HepG2 (cell line): ENCODE measurements around the gene ZNF618. TPM values are rescaled to one million over a fixed set of nuclear protein-coding genes. Genes with fewer than 3 reads are reported as not detected.

Source experiments
- ATAC-seq: fragments of 200-7000 bp; cut with Tn5 transposase; 3 replicates; pipeline ENCODE4 v1.9.1; 2020; ENCODE audit warnings: mild to moderate bottlenecking, moderate library complexity
- BruUV-seq: library from RNA; stranded (reverse); fragments of 400-500 nt; replicated peaks from 2 replicates; lab custom pipeline; 2021; lab: Mats Ljungman, UMichigan
- CTCF ChIA-PET: fragments of 300-600 bp; formaldehyde crosslinking; extraction: SDS; loops from one replicate; lab custom pipeline; 2021; ENCODE audit warnings: low total read pairs, inconsistent platforms, low intra/inter-chr PET ratio; lab: Yijun Ruan, JAX
- POLR2A ChIA-PET: fragments of 350-600 bp; sonication (Branson Sonifier 250); formaldehyde crosslinking; loops from one replicate; lab custom pipeline; 2020; ENCODE audit warnings: antibody characterized with exemption, inconsistent platforms; lab: Yijun Ruan, JAX
- DNase-seq: peaks from one replicate; pipeline ENCODE4 v3.0.0-alpha.2; 2015; ENCODE audit warnings: low spot score
- FAIRE-seq: peaks from 3 replicates; lab custom pipeline; 2011; peaks lifted over from hg19 to GRCh38; lab: Jason Lieb, UNC
- H2AFZ ChIP-seq: one replicate; pipeline ENCODE4 v1.6.1; 2011; ENCODE audit warnings: low read length, inconsistent platforms
- H3K27ac ChIP-seq: fragments of 300-600 bp; 3 replicates; pipeline ENCODE4 v1.8.0; 2011; ENCODE audit warnings: mixed run types, mild to moderate bottlenecking, mixed read lengths, low read length, inconsistent platforms; ENCODE audit not compliant: insufficient read depth; ENCODE audit errors: extremely low read length
- H3K27me3 ChIP-seq, 2 experiments: fragments of 200-600 bp in 1 of 2; 2 replicates in 1 of 2; 3 replicates in 1 of 2; pipeline versions ENCODE4 v1.6.0 to v1.8.0; 2011; ENCODE audit warnings: low read length in 2 of 2, mild to moderate bottlenecking in 2 of 2, moderate library complexity in 2 of 2, inconsistent platforms in 1 of 2; ENCODE audit not compliant: insufficient read depth in 2 of 2, control insufficient read depth in 1 of 2
- H3K36me3 ChIP-seq, 2 experiments: fragments of 200-600 bp in 1 of 2; replicated peaks in 1 of 2; 2 replicates in 1 of 2; 3 replicates in 1 of 2; pipeline versions ENCODE4 v1.5.1 to v1.8.0; 2011; ENCODE audit warnings: low read length in 2 of 2, inconsistent platforms in 1 of 2; ENCODE audit not compliant: insufficient read depth in 2 of 2, control insufficient read depth in 1 of 2
- H3K4me1 ChIP-seq: 2 replicates; pipeline ENCODE4 v1.5.1; 2012; ENCODE audit warnings: low read length, inconsistent platforms; ENCODE audit not compliant: insufficient read depth
- H3K4me2 ChIP-seq: 2 replicates; pipeline ENCODE4 v1.6.0; 2011; ENCODE audit warnings: low read depth, low read length, inconsistent platforms
- H3K4me3 ChIP-seq, 3 experiments: fragments of 200-600 bp in 1 of 3; sonication (generic), shearing (Covaris generic) in 1 of 3; replicated peaks in 1 of 3; 2 replicates each; pipeline ENCODE4 v1.5.1; 2011 to 2016; ENCODE audit warnings: low read length in 3 of 3, inconsistent platforms in 2 of 3, low read depth in 2 of 3, mild to moderate bottlenecking in 2 of 3, control low read depth in 1 of 3, mixed read lengths in 1 of 3; ENCODE audit not compliant: insufficient read depth in 1 of 3
- H3K79me2 ChIP-seq: one replicate; pipeline ENCODE4 v1.6.1; 2011; ENCODE audit warnings: low read length, inconsistent platforms; ENCODE audit not compliant: insufficient read depth
- H3K9ac ChIP-seq: 2 replicates; pipeline ENCODE4 v1.6.0; 2011; ENCODE audit warnings: mild to moderate bottlenecking, low read depth, low read length, inconsistent platforms; ENCODE audit not compliant: insufficient read depth
- H3K9me3 ChIP-seq: 2 replicates; pipeline ENCODE4 v1.5.1; 2012; ENCODE audit warnings: mild to moderate bottlenecking, low read length
- H4K20me1 ChIP-seq: 2 replicates; pipeline ENCODE4 v1.6.0; 2011; ENCODE audit warnings: inconsistent platforms, mild to moderate bottlenecking, low read length, moderate library complexity; ENCODE audit not compliant: insufficient read depth
- AGO1 ChIP-seq: fragments of 200-400 bp; formaldehyde crosslinking; IDR thresholded peaks from 2 replicates; pipeline ENCODE4 v1.6.1; 2017; ENCODE audit warnings: mild to moderate bottlenecking, low read depth, low read length, moderate library complexity; ENCODE audit not compliant: poor library complexity, severe bottlenecking
- ARHGAP35 ChIP-seq: sonication (generic); formaldehyde crosslinking; IDR thresholded peaks from 2 replicates; pipeline ENCODE4 v1.9.0; 2022; ENCODE audit warnings: mild to moderate bottlenecking, inconsistent platforms, moderate library complexity, missing genetic modification reagents, borderline replicate concordance
- ATF1 ChIP-seq: IDR thresholded peaks from 2 replicates; pipeline ENCODE4 v1.6.1; 2016; ENCODE audit warnings: mild to moderate bottlenecking, control low read depth
- BRCA1 ChIP-seq: sonication (generic); formaldehyde crosslinking; IDR thresholded peaks from 2 replicates; pipeline ENCODE4 v1.4.0; 2020; ENCODE audit warnings: missing genetic modification reagents
- HHEX ChIP-seq: IDR thresholded peaks from 2 replicates; pipeline ENCODE4 v1.6.1; 2016; ENCODE audit warnings: control low read depth
- HMGXB4 ChIP-seq, 2 experiments: sonication (generic) in 1 of 2; formaldehyde crosslinking in 1 of 2; IDR thresholded peaks; 2 replicates each; pipeline versions ENCODE4 v1.4.0 to v1.6.1; 2018 to 2020; ENCODE audit warnings: missing genetic modification reagents in 2 of 2, borderline replicate concordance in 1 of 2, low read depth in 1 of 2, mild to moderate bottlenecking in 1 of 2, missing biosample characterization in 1 of 2
- IKZF1 ChIP-seq: fragments of 450-650 bp; IDR thresholded peaks from 2 replicates; pipeline ENCODE4 v1.7.1; 2016
- KDM4B ChIP-seq: sonication (generic); formaldehyde crosslinking; IDR thresholded peaks from 2 replicates; pipeline ENCODE4 v1.4.0; 2020; ENCODE audit warnings: missing genetic modification reagents
- MED8 ChIP-seq: sonication (generic); formaldehyde crosslinking; IDR thresholded peaks from 2 replicates; pipeline ENCODE4 v1.8.1; 2023; ENCODE audit warnings: mild to moderate bottlenecking, missing genetic modification reagents; ENCODE audit not compliant: insufficient replicate concordance
- MEIS2 ChIP-seq: sonication (generic); formaldehyde crosslinking; IDR thresholded peaks from 2 replicates; pipeline ENCODE4 v1.9.0; 2021; ENCODE audit warnings: mild to moderate bottlenecking, missing genetic modification reagents
- MXI1 ChIP-seq: IDR thresholded peaks from 3 replicates; pipeline ENCODE4 v1.6.1; 2012; ENCODE audit warnings: low read depth, low read length, inconsistent platforms, borderline replicate concordance
- PITX1 ChIP-seq: sonication (generic); formaldehyde crosslinking; IDR thresholded peaks from 2 replicates; pipeline ENCODE4 v1.5.1; 2020; ENCODE audit warnings: mild to moderate bottlenecking, missing genetic modification reagents
- RBFOX2 ChIP-seq: fragments of 200-400 bp; formaldehyde crosslinking; IDR thresholded peaks from 2 replicates; pipeline ENCODE4 v1.6.1; 2017; ENCODE audit warnings: low read depth, mild to moderate bottlenecking, low read length
- SKI ChIP-seq: fragments of 450-650 bp; IDR thresholded peaks from one replicate; pipeline ENCODE4 v1.6.1; 2018; ENCODE audit warnings: mild to moderate bottlenecking; ENCODE audit not compliant: partially characterized antibody
- STAG1 ChIP-seq: sonication (generic); formaldehyde crosslinking; IDR thresholded peaks from 2 replicates; pipeline ENCODE4 v1.4.0; 2020; ENCODE audit warnings: missing genetic modification reagents
- TOE1 ChIP-seq: sonication (generic); formaldehyde crosslinking; IDR thresholded peaks from 2 replicates; pipeline ENCODE4 v1.4.0; 2020; ENCODE audit warnings: mild to moderate bottlenecking, missing genetic modification reagents
- YEATS2 ChIP-seq: sonication (generic); formaldehyde crosslinking; IDR thresholded peaks from 2 replicates; pipeline ENCODE4 v1.4.0; 2020; ENCODE audit warnings: missing genetic modification reagents, borderline replicate concordance
- ZBTB42 ChIP-seq: sonication (generic); formaldehyde crosslinking; IDR thresholded peaks from 2 replicates; pipeline ENCODE4 v1.5.0; 2020; ENCODE audit warnings: mild to moderate bottlenecking, missing genetic modification reagents
- ZNF432 ChIP-seq: sonication (generic); formaldehyde crosslinking; IDR thresholded peaks from 2 replicates; pipeline ENCODE4 v1.5.0; 2020; ENCODE audit warnings: missing genetic modification reagents, mild to moderate bottlenecking, borderline replicate concordance
- ZNF720 ChIP-seq: sonication (generic); formaldehyde crosslinking; IDR thresholded peaks from 2 replicates; pipeline ENCODE4 v1.4.0; 2020; ENCODE audit warnings: missing genetic modification reagents
- ZNF790 ChIP-seq: sonication (generic); formaldehyde crosslinking; IDR thresholded peaks from 2 replicates; pipeline ENCODE4 v1.8.0; 2022; ENCODE audit warnings: missing genetic modification reagents, mild to moderate bottlenecking, borderline replicate concordance
- WGBS: methylation state at CpG from one replicate; pipeline ENCODE4 v1.1.6; 2017; ENCODE audit warnings: low lambda C conversion rate; 5-methylcytosine and 5-hydroxymethylcytosine counted together
- in situ Hi-C: cut with HindIII; loops from 2 replicates; pipeline ENCODE4 v1.10.0; 2017; ENCODE audit warnings: low pct_unique_long_range_greater_than_20kb; ENCODE audit not compliant: extremely low pct_ligation_motif_present
- intact Hi-C: fragments of 100-400 bp; cut with micrococcal nuclease; formaldehyde crosslinking; loops from one replicate; pipeline ENCODE4 v1.10.0; 2022; ENCODE audit not compliant: unreplicated experiment
- polyA plus RNA-seq, 8 experiments: library from polyadenylated mRNA; depleted of rRNA in 3 of 8; stranded (reverse) in 7 of 8; unstranded in 1 of 8; fragments of >200 nt; fragmentation: Illumina TruSeq in 4 of 8; extraction: Trizol in 4 of 8; gene quantifications; 2 replicates each; pipeline versions ENCODE4 v1.2.1 to v1.2.3, GENCODE V29; 2011 to 2016; ENCODE audit warnings: low read depth in 4 of 8, missing spikeins in 1 of 8, mixed read lengths in 1 of 8; ENCODE audit not compliant: insufficient read depth in 1 of 8
- total RNA-seq, 5 experiments: library from RNA; depleted of rRNA; stranded (reverse); fragments of >200 nt; fragmentation: Illumina TruSeq; extraction: Trizol; gene quantifications; 2 replicates each; pipeline ENCODE4 v1.2.3, GENCODE V29; 2016; ENCODE audit warnings: low read depth in 1 of 5

ZNF618 gene
- total and polyA plus RNA-seq, 2 of the 13 experiments (the other 11 are each of a cell fraction or from before 2014, with no cell fraction given): 0.07 TPM

DNA sequence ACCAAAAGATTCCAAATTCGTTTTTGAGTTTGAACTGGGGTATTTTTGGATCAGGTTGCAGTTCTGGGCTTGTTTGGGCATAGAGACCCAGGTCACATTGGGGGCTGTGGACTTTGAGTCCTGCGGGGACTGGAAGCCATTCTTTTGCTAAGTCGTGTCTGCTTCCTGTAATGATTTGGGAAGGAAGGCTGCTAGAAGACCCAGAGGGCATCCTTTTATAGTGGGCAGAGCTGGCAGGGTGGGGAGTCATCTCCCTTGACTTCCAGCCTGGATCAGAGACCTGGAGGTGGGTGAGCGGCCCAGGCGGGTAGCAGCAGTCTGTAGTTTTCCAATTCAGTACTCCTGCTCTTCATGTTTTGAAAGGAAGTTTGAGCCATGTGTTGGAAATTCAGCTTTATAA lies 11.3 kb downstream of the ZNF618 start:
- BruUV-seq: no TSS peak
- Histone ChIP-seq H3K9ac (no peak overlapping the region), H3K79me2 (no peaks in the 10 kb centered on the region), H3K4me2 (no peak overlapping the region), H3K9me3 (no peaks in the 10 kb centered on the region), H2AFZ (no peak overlapping the region), H3K27me3 (peaks cover 0 to 2% of the 10 kb centered on the region in 2 experiments; a peak in 1 of 5 replicates), H3K36me3 (no peaks in the 10 kb centered on the region), H3K4me1 (no peaks in the 10 kb centered on the region), H3K27ac (no peak overlapping the region), H3K4me3 (no peak overlapping the region), H4K20me1 (no peaks in the 10 kb centered on the region)
- CTCF ChIA-PET: no interaction called here
- no peak for ATAC-seq
- TF ChIP-seq STAG1: no peak
- no peak for TF ChIP-seq ZNF790 (CRISPR knock-in tag)
- intact Hi-C loops (no loop called here), in situ Hi-C loops (no loop called here)
- 50% methylated on average over 5 of the region's 5 CpGs for WGBS
- FAIRE-seq: no peak
- POLR2A ChIA-PET: no interaction called here
- no peak for DNase-seq

- Histone ChIP-seq H3K4me2 (no peak overlapping the region), H3K4me1 (no peaks in the 10 kb centered on the region), H3K79me2 (no peaks in the 10 kb centered on the region), H3K36me3 (no peaks in the 10 kb centered on the region), H3K9me3 (no peaks in the 10 kb centered on the region), H3K27ac (no peak overlapping the region), H3K27me3 (no peaks in the 10 kb centered on the region; a peak in 1 of 5 replicates), H3K9ac (no peak overlapping the region), H4K20me1 (no peaks in the 10 kb centered on the region), H3K4me3 (no peak overlapping the region), H2AFZ (no peak overlapping the region)
- ChIA-PET POLR2A (no interaction called here), CTCF (no interaction called here)
- intact Hi-C loops: no loop called here
- no TSS peak for BruUV-seq
- no peak for FAIRE-seq
- DNase-seq: no peak
- in situ Hi-C loops: no loop called here
- 33% methylated on average over 6 of the region's 8 CpGs for WGBS
- no peak for ATAC-seq
- TF ChIP-seq MED8 (CRISPR knock-in tag) (no peak), HMGXB4 (CRISPR knock-in tag; IDR thresholded peaks at IDR 0.05; ENCODE audit: borderline replicate concordance in 1 of 2, low read depth in 1 of 2) (no peak), ARHGAP35 (CRISPR knock-in tag) (no peak), RBFOX2 (no peak), AGO1 (no peak), IKZF1 (no peak), ATF1 (CRISPR knock-in tag) (no peak), ZNF432 (CRISPR knock-in tag) (no peak), BRCA1 (CRISPR knock-in tag) (no peak), ZNF720 (CRISPR knock-in tag) (no peak), KDM4B (CRISPR knock-in tag) (no peak), PITX1 (CRISPR knock-in tag) (no peak), SKI (no peak), TOE1 (CRISPR knock-in tag) (no peak), MXI1 (no peak), HHEX (CRISPR knock-in tag) (no peak), MEIS2 (no peak), ZBTB42 (CRISPR knock-in tag) (no peak), YEATS2 (CRISPR knock-in tag) (no peak)
These were observed 12.2 kb downstream of the ZNF618 start for GRCh38 chr9:113888336-113888735.
